GM12872 (cell line): ENCODE measurements around the gene ARHGAP8.

Source experiments
- CTCF ChIP-seq: IDR thresholded peaks from 3 replicates; pipeline ENCODE4 v1.5.1; 2011; ENCODE audit warnings: low read depth, mild to moderate bottlenecking, low read length, moderate library complexity; ENCODE audit not compliant: insufficient read depth

Gene ARHGAP8

DNA sequence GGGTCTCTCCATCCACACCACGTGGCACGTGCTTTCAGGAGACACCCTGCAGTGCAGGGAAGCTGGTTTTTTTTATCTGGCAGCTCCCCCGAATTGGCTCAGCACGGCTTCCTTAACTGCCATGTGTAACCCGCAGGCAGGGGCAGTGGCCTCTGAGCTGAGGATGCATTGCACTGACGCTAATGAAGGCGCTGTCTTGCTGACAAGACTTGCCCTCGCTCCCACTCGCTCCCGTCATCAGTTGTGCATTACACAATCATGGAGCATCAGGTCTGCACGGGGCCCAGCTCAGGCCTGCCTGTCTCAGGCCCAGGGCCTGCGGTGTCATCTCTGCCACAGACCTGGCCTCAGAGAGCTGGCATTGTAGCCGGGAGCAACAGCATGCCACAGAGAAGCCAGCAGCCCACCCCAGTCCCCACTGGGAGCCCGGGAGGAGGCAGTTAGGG, 95.9 kb downstream of the ARHGAP8 start:
- no peak for TF ChIP-seq CTCF

GRCh38 chr22:44848791-44849420, 96.5 kb downstream of the ARHGAP8 start:
- no peak for TF ChIP-seq CTCF

- no peak for TF ChIP-seq CTCF
Observed at GRCh38 chr22:44850946-44851345, 98.6 kb downstream of the ARHGAP8 start.

DNA sequence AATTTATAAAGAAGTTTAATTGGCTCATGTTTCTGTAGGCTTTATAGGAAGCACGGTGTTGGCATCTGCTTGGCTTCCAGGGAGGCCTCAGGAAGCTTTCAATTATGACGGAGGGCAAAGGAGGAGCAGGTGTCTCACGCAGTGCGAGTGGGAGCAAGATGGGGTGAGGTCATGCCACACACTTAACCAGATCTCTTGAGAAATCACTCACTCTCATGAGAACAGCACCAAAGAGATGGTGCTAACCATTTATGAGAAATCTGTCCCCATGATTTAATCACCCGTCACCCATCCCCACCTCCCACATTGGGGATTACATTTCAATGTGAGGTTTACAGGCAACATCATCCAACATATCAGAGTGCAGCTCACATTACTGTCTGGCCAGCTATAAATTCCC, 103.5 kb downstream of the ARHGAP8 start:
- TF ChIP-seq CTCF = no peak

DNA sequence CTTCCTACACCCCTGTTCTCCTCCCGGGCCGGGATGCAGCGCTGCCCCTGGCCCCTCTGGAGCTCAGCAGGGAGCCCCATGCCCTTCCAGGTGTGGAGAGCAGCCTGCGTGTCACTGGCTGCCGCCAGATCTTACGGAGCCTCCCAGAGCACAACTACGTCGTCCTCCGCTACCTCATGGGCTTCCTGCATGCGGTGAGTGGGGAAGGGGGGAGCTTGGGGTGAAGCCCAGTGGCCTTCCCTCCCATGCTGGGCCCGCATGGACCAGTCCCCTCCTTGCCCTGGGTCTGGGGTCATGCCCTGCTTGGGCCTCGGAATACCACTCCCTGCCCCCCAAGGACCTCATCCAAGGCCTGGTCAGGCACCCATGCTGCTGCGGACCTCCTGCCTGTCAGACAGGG, 107.3 kb downstream of the ARHGAP8 start:
- no peak for TF ChIP-seq CTCF

DNA sequence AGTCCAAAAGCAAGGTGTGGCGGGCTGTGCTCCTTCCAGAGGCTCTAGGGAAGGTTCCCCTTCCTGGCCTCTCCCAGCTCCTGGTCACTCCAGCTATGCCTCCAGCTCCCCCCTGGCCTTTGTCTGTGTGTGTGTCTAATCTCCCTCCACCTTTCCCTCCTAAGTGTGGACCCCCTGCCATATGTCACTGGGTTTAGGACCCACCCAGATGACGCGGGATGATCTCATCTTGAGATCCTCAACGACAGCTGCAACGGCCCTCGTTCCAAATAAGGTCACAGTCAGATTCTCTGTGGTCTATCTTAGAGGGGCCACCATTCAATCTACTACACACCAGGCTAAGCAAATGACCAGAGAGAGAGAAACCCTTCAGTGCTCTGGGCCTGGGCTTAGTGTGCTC, 107.9 kb downstream of the ARHGAP8 start:
- TF ChIP-seq CTCF = no peak

DNA sequence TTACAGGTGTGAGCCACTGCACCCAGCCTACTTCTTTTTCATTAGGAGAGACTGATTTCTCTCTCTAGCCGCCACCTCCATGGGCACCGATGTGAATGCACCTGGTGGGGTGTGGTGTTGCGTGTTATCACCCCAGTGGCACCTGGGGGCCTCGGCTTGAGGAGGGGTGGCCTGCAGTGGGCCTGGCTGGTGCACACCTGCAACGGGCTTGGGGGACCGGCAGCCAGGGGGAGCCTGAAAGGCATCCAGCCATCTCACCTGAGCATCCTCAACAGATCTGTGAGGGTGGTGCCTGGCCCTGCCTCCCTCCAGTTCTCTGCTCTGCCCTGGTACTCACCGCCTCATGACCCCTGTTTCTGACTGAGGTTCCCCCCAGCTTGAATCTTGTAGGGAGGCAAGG, 108.9 kb downstream of the ARHGAP8 start:
- TF ChIP-seq CTCF = no peak
